ENCODE measurements around the gene U2AF2. TPM values are rescaled to one million over a fixed set of nuclear protein-coding genes. Genes with fewer than 3 reads are reported as not detected.

The U2AF2 gene
- total and polyA plus RNA-seq, 9 of the 15 experiments (the other 6 are each of a cell fraction or from before 2014, with no cell fraction given): 3.0 to 331 (median 157) TPM

GRCh38 chr19:55605207-55605636, 49.6 kb upstream of the U2AF2 start (continued):
- TF ChIP-seq ZBTB8A (IDR thresholded peaks at IDR 0.05; ENCODE audit: partially characterized antibody): no peak
- TF ChIP-seq RFX1 (IDR thresholded peaks at IDR 0.05): no peak
- no peak for TF ChIP-seq MTA3 (IDR thresholded peaks at IDR 0.05; ENCODE audit: borderline replicate concordance)
- no peak for TF ChIP-seq ZNF764 (CRISPR knock-in tag; IDR thresholded peaks at IDR 0.05; ENCODE audit: low read depth)
- TF ChIP-seq ZNF277 (CRISPR knock-in tag; IDR thresholded peaks at IDR 0.05; ENCODE audit: borderline replicate concordance): no peak
- no peak for TF ChIP-seq DIDO1 (tag; IDR thresholded peaks at IDR 0.05; ENCODE audit: low read depth)
- no peak for TF ChIP-seq CREB3 (tag; conservative IDR thresholded peaks at IDR 0.05; ENCODE audit: low read depth)
- TF ChIP-seq DMBX1 (CRISPR knock-in tag; IDR thresholded peaks at IDR 0.05; ENCODE audit: borderline replicate concordance): no peak
- TF ChIP-seq RNF219 (CRISPR knock-in tag; IDR thresholded peaks at IDR 0.05): no peak
- no peak for TF ChIP-seq ZC3H11A (IDR thresholded peaks at IDR 0.05; ENCODE audit: low read depth, low read length)
- peak; percentile 32; the same call in 1 of the 2 replicates for TF ChIP-seq ELF4 (CRISPR knock-in tag; IDR thresholded peaks at IDR 0.05)
- no peak for TF ChIP-seq NR1H2 (CRISPR knock-in tag; IDR thresholded peaks at IDR 0.05)
- no peak for TF ChIP-seq ZFP1 (CRISPR knock-in tag; IDR thresholded peaks at IDR 0.05)
- 0 out of 4 replicates have a peak, but pooled peaks of 1 of the 2 experiments have one; percentile 24 for TF ChIP-seq ETV6 (IDR thresholded peaks at IDR 0.05; ENCODE audit: borderline replicate concordance in 1 of 2, low read depth in 2 of 2, low read length in 1 of 2)
- no peak for TF ChIP-seq ETV6 (CRISPR knock-in tag; IDR thresholded peaks at IDR 0.05; ENCODE audit: borderline replicate concordance)
- no peak for TF ChIP-seq HES1 (IDR thresholded peaks at IDR 0.05; ENCODE audit: low read depth)

Data from K562 (cell line).